OCI-LY7 (cell line): ENCODE data around the gene ZBTB9.

Experiments used
- EZH2phosphoT487 ChIP-seq: fragments of 200-600 bp; sonication (generic); IDR thresholded peaks from 2 replicates; pipeline ENCODE4 v1.6.1; 2018; ENCODE audit warnings: low read depth, borderline replicate concordance, mild to moderate bottlenecking, mixed run types, antibody characterized with exemption, low read length, moderate library complexity, mixed read lengths
- TF ChIP-seq, protein P1 (sequence below): fragments of 200-600 bp; sonication (generic); conservative IDR thresholded peaks from 2 replicates; pipeline ENCODE4 v1.5.1; 2014; ENCODE audit warnings: mild to moderate bottlenecking, antibody characterized with exemption, low read length, moderate library complexity, mixed read lengths

- TF ChIP-seq, protein P1, sequence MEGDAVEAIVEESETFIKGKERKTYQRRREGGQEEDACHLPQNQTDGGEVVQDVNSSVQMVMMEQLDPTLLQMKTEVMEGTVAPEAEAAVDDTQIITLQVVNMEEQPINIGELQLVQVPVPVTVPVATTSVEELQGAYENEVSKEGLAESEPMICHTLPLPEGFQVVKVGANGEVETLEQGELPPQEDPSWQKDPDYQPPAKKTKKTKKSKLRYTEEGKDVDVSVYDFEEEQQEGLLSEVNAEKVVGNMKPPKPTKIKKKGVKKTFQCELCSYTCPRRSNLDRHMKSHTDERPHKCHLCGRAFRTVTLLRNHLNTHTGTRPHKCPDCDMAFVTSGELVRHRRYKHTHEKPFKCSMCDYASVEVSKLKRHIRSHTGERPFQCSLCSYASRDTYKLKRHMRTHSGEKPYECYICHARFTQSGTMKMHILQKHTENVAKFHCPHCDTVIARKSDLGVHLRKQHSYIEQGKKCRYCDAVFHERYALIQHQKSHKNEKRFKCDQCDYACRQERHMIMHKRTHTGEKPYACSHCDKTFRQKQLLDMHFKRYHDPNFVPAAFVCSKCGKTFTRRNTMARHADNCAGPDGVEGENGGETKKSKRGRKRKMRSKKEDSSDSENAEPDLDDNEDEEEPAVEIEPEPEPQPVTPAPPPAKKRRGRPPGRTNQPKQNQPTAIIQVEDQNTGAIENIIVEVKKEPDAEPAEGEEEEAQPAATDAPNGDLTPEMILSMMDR, result no peak
- no peak for TF ChIP-seq EZH2phosphoT487
These were observed 27.5 kb upstream of the ZBTB9 start for GRCh38 chr6:33426590-33427511.
